HG02970 (cell line): Measurements from ENCODE around the gene HOMER3.
"Not testable (repeated sequence)": the region's sequence is repeated elsewhere in the genome, so short reads cannot be mapped to it uniquely, and the experiment has no call there.

Experiments used
- ATAC-seq: cut with Tn5 transposase; IDR thresholded peaks from one replicate; pipeline ENCODE4 v1.9.1; 2021; ENCODE audit warnings: mild to moderate bottlenecking, moderate library complexity, moderate number of reproducible peaks; ENCODE audit not compliant: unreplicated experiment, low FRiP score

Gene HOMER3

GRCh38 chr19:18904334-18905057 lies 36.5 kb downstream of the HOMER3 start:
- ATAC-seq, result no peak

DNA sequence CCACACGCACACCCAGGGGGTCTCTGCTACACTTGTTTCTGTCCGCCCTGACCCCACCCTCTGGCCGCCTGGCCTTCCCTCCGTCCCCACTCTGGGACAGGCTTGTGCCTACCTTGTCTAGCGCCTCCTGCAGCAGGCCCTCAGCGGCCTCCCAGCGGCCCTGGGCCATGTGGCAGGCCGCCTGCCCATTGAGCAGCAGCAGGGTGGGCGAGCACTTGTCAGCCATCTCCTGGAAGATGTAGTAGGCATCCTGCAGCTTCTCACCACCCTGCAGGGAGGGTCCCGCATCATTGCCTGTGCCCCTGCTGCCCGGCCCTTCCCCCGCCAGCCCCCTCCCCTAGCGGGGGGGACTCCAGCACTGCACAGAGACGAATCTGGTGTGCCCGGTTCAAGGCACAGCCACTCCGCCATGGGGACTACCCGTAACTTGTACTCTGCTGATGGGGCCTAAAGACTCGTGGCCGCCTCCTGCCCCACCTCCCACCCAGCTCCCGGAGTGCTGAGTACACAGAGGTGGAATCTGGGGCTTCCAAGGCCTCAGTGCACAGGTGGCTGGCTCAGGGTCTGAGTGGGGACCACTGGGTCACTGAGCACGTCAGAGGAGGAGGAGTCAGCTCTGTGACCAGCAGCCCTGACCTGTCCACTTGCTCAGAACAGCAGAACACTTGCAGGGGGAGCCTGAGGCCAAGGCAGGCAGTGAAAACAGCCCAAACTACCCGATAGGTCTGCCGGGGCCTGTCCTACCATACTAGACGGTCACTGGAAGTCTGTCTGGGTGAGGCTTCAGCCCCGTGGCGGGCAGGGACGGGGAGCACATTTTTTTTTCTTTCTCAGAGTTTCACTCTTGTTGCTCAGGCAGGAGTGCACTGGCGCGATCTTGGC lies 37.6 kb downstream of the HOMER3 start:
- ATAC-seq, result no peak

- not testable (repeated sequence) for ATAC-seq
Observed at GRCh38 chr19:18902519-18902918, 38.5 kb downstream of the HOMER3 start.

DNA sequence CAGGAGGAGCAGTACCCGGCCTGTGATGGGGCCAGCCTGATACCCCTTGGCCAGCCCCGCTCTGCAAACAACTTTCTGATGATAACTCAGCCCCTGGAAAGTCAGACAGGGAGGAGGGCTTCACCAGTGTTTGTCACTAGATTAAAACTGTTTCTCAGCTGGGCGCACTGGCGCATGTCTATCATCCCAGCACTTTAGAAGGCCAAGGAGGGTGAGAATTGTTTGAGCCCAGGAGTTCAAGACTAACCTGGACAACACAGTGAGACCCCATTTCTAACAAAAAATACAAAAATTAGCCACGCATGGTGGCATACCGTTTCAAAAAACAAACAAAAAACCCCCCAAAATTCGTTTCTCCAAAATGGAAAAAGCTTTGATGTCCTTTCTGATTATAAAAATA lies 39.5 kb downstream of the HOMER3 start:
- no peak for ATAC-seq

DNA sequence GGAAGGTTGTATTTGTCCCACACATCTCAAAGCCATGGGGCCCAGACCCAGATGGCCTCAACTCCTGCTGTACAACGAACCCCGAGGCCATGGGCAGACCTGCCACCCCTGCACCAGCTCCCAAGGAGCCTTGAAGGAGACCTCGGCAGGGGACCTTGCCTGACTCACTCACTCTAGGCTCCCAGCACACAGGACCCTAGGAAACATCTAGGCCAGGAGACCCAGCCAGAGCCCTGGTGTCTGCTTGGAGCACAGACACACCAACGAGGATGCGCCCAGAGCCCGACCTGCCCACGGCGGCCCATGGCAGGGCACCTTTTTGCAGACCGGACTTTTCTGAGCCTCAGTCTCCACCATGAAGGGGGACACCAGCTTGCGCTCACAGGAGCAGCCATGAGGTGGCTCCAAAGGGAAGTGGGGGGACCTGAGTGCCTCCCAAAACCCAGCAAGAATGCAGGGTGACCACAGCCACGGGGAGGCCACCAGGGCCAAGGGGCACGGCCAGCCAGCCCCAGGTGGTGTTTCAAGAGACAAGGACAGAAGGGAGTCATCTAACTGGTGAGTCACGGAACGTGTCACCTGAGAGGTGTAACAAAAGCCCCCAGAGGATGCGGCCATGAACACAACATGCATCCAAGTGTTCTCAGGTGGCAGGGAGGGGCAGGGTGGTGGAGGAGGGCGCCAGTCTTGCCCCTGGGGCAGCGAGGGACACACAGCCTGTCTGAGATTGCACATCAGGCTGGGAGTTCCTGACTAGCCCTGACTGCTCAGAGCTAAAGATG lies 40.1 kb downstream of the HOMER3 start:
- ATAC-seq, result no peak

- ATAC-seq, result no peak
Observed at GRCh38 chr19:18899624-18900560, 41.1 kb downstream of the HOMER3 start.

DNA sequence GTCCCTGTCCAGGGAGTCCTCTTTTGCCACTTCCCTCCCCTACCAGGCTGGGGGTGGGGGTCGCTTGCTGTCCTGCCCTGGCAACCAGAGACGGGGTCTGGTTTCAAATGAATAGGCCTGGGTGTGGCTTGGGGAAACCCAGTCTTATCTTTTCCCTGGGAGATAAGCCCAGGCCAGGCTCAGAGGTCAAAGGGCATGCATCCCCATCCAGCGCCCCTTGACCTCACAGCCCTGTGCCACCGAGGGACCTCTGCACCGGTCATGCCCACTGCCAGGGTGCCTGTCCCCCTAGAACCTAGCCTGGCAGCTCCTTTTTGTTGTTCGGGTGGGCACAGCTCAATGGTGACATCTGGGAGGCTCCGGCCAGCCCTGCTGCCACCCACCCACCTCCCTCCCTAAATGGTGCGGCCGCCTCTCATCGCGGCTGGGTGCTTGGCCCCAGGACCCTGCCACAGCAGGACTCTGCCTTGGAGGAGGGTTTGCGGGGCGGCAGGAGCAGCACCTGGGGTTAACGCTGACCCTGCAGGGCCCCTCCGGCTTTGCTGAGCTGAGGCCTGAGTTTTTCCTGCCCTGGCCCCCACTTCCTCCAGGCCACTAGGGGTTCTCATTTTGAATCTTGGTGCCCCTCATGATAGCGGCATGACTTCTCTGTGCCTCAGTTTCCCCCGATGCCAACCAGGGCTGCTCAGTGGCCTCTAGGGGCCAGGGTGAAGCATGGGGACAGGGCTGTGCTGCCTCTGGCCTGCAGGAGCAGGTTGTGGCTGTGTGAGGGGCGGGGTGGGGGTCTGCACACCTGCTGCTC lies 42.2 kb downstream of the HOMER3 start:
- no peak for ATAC-seq

DNA sequence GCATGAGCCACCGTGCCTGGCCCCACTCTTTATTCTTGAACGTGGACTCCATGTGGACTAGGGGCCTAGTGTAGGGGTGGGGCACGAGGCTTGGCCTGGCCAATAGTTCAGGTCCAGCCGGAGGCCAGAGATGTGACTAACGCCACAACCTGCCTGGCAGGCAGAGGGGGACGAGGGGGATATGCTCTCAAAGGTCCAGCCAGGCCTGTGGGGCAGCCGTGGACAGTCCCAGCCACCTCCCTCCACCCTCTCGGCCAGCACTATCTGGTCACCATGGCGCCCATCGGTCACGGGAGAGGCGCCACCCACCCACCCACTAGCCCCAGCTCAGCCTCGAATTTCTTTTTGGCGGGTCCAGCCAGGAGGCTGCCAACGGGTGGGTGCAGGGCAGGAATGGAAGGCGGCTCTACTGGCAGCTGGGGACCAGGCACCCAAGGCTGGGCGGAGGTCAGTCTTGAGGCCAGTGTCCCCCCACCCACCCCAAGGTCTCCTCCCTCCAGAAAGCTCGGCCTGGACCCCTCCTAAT lies 42.9 kb downstream of the HOMER3 start:
- ATAC-seq, result no peak

- no peak for ATAC-seq
Observed at GRCh38 chr19:18897094-18898029, 43.7 kb downstream of the HOMER3 start.

- ATAC-seq, result no peak
Observed at GRCh38 chr19:18896421-18896841, 44.6 kb downstream of the HOMER3 start.

DNA sequence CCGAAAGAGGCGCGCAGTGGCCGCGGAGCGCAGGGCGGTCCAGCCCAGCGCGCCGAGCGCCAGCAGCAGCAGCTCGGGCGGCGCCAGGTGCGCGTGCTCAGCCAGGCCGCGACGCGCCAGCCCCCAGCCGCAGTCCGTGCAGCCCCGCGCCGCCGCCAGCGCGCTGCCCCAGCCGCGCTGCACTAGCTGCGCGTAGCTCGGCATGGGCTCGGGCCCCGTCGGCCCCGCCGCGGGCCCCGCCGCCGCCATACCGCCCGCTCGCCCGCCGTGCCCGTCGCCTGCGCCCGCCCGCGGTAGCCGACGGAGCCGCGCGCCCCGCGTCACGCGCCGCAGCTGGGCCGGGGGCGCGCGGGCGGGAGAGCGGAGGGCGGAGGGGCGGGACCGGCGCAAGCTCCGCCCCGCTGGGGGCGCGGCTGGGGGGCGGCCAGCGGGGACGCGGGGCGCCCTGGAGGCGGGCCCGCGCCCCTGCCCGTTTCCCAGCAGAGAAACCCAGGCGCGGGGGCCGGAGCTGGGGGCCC lies 45.1 kb downstream of the HOMER3 start, which contains the start of gene CERS1:
Gene CERS1 (minus strand): TSS at position 335 of the 518 bp plus-strand sequence. CDS start 86 bp downstream, at position 249.
- no peak for ATAC-seq

GRCh38 chr19:18895038-18895823 lies 45.8 kb downstream of the HOMER3 start:
- ATAC-seq, result no peak

- ATAC-seq, result no peak
Observed at GRCh38 chr19:18894254-18895037, 46.6 kb downstream of the HOMER3 start.

DNA sequence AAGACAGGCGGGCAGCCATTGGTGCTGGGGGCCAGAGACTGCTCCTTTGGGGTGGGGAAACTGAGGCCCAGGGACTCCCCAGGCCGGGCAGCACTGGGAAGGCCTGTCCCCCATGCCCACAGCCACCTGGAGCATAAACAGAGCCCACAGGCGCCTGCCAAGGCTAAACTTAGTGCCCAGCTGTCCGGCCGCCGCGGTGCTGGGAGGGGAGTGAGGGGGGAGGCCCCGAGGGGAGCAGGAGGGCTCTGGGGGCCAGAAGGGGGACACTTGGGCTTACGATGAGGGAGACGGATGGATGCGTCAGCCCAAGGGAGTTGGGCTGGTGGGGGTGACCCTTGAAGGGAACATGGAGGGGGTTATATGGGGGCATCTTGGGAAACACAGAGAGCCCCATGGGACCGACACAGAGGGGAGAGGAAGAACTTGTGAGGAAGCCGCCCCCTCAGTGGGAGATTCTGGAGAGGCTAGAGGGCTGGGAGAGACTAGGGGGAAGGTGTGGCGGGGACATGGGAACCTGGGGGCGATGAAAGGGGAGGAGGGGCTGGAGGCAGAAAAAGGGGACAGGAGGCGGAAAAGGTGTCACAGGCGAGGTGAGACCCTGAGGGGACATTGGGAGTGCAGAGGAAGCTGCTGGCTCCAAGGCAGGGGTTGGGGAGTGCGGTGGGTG lies 47.3 kb downstream of the HOMER3 start:
- no peak for ATAC-seq
